ENCODE data around the gene NUDT8. TPM values are rescaled to one million over a fixed set of nuclear protein-coding genes. Genes with fewer than 3 reads are reported as not detected.

Gene NUDT8
- total and polyA plus RNA-seq, 2 of the 8 experiments (the other 6 are each of a cell fraction or from before 2014, with no cell fraction given): 7.2 to 8.3 TPM

DNA sequence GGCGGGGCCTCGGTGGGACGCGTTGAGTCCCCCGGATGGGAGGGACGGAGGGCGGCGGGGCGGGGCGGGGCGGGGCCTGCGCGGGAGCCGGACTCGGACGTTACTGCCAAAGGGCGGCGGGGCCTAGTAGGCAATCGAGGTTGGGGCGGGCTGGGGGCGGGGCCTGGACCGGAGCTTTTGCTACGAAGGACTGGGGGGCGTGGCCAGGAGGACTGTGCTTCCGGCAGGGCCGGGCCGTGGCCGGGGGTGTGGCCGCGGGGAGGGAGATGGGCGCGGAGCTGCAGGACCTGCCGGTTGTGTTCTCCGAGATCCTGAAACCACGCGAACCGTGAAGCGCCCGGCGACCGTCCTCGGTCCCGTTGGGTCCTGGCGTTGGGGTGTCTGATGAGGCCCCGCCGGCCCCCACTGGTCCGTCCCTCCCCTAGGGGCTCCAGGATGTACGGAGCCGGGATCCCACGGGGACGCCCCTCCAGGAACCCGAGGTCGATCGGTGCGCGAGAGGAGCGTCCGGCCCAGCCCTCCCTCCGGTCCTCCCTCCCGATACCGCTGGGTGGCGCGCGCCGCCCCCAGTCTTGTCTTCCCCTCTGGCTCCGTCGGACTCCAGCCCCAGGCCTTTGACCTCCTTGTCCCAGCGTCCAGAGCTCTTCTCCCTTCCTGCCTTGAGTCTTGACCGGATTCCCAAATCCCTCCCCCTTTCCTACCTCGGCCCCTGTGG lies 648 bp upstream of the NUDT8 start (continued):
- TF ChIP-seq TBP (IDR thresholded peaks at IDR 0.05; ENCODE audit: low read depth, low read length) (peak; percentile 26; the same call in 1 of the 2 replicates), NRF1 (IDR thresholded peaks at IDR 0.05; ENCODE audit: low read depth, low read length) (no peak), TAF1 (IDR thresholded peaks at IDR 0.05; ENCODE audit: low read depth, low read length) (peak; percentile 52; the same call in 1 of the 2 replicates), PHF8 (conservative IDR thresholded peaks at IDR 0.05; ENCODE audit: low read depth, low read length) (peak; percentile 78), KDM1A (IDR thresholded peaks at IDR 0.05; ENCODE audit: borderline replicate concordance, low read length) (no peak), TCF12 (IDR thresholded peaks at IDR 0.05; ENCODE audit: low read depth, low read length) (no peak), POU5F1 (IDR thresholded peaks at IDR 0.05; ENCODE audit: low read depth, low read length) (no peak), RBBP5 (IDR thresholded peaks at IDR 0.05; ENCODE audit: borderline replicate concordance, low read depth, low read length) (peak; percentile 64; the same call in 1 of the 2 replicates), POLR2AphosphoS5 (IDR thresholded peaks at IDR 0.05; ENCODE audit: low read depth, low read length) (peak; percentile 76), TEAD4 (IDR thresholded peaks at IDR 0.05; ENCODE audit: low read depth, low read length) (no peak), CHD2 (IDR thresholded peaks at IDR 0.05; ENCODE audit: low read length) (0 out of 2 replicates have a peak, but pooled peaks have one; percentile 9), SIN3A (conservative IDR thresholded peaks at IDR 0.05 in 1 of 2, IDR thresholded peaks at IDR 0.05 in 1 of 2; ENCODE audit: low read depth in 1 of 2, low read length in 2 of 2) (0 out of 4 replicates have a peak, but pooled peaks have one; percentile 45 to 50), CBX8 (IDR thresholded peaks at IDR 0.05; ENCODE audit: borderline replicate concordance, low read depth, low read length) (no peak), ASH2L (IDR thresholded peaks at IDR 0.05; ENCODE audit: low read length) (peak; percentile 66), CREB1 (IDR thresholded peaks at IDR 0.05) (peak; percentile 34), SP4 (IDR thresholded peaks at IDR 0.05; ENCODE audit: low read length) (no peak), GABPA (IDR thresholded peaks at IDR 0.05; ENCODE audit: borderline replicate concordance, insufficient read depth, low read length) (peak; percentile 14; the same call in 1 of the 2 replicates)
- TF ChIP-seq, protein P1, sequence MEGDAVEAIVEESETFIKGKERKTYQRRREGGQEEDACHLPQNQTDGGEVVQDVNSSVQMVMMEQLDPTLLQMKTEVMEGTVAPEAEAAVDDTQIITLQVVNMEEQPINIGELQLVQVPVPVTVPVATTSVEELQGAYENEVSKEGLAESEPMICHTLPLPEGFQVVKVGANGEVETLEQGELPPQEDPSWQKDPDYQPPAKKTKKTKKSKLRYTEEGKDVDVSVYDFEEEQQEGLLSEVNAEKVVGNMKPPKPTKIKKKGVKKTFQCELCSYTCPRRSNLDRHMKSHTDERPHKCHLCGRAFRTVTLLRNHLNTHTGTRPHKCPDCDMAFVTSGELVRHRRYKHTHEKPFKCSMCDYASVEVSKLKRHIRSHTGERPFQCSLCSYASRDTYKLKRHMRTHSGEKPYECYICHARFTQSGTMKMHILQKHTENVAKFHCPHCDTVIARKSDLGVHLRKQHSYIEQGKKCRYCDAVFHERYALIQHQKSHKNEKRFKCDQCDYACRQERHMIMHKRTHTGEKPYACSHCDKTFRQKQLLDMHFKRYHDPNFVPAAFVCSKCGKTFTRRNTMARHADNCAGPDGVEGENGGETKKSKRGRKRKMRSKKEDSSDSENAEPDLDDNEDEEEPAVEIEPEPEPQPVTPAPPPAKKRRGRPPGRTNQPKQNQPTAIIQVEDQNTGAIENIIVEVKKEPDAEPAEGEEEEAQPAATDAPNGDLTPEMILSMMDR (IDR thresholded peaks at IDR 0.05; ENCODE audit: control extremely low read depth in 1 of 3, insufficient read depth in 1 of 3, low read depth in 1 of 3, low read length in 3 of 3): peak in 2 of 3 experiments; percentile 74 to 79; a peak in 3 of 4 replicates
- TF ChIP-seq, protein P2, sequence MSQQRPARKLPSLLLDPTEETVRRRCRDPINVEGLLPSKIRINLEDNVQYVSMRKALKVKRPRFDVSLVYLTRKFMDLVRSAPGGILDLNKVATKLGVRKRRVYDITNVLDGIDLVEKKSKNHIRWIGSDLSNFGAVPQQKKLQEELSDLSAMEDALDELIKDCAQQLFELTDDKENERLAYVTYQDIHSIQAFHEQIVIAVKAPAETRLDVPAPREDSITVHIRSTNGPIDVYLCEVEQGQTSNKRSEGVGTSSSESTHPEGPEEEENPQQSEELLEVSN (IDR thresholded peaks at IDR 0.05): no peak; the same call in 1 of the 2 replicates
- TF ChIP-seq, protein P3, sequence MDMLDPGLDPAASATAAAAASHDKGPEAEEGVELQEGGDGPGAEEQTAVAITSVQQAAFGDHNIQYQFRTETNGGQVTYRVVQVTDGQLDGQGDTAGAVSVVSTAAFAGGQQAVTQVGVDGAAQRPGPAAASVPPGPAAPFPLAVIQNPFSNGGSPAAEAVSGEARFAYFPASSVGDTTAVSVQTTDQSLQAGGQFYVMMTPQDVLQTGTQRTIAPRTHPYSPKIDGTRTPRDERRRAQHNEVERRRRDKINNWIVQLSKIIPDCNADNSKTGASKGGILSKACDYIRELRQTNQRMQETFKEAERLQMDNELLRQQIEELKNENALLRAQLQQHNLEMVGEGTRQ (IDR thresholded peaks at IDR 0.05; ENCODE audit: low read length): no peak
